ENCODE results near the gene ADAM11.
A peak's percentile ranks its signal among the peaks of the same experiment; 100 is the strongest.

The ADAM11 gene

DNA sequence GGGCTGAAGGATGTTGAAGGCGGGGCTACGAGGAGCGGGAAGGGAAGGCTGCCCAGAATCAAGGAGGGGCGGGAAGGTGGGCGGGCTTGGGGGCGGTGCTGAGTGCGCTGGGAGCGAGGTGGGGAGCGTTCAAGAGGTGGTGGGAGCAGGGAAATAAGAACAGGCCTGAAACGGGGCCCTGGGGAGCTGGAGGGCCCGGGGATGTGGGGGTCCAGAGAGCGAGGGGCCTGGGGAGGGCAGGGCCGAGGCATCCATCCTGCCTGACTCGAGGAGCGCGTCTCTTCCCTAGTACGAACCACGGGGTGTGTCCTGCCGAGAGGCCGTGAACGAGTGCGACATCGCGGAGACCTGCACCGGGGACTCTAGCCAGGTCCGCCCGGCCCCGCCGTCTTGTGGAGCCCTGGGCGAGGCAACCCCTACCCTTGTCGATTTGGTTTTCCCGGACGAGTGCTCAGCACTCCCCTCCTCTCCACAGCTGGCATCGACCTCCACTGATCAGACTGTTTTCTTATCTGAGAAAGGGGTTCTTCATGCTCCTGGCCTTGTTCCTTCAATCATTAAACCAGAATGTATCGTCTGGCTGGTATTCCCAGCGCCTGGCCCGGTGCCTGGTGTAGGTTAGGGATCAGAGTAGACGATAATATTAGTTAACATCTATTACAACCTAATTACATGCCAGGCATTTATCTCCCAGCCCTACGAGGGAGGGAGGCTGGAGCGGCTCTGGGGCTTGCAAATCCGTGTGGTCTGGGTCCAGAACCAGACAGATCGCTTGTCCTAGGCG lies 17.2 kb downstream of the ADAM11 start:
- no peak for DNase-seq (ENCODE audit: low spot score)
- peaks cover 7% of the 10 kb centered on the region for H3K27me3 Mint-ChIP-seq (ENCODE audit: low read depth)
- no peaks in the 10 kb centered on the region for H3K9me3 Mint-ChIP-seq
- H3K36me3 Mint-ChIP-seq (ENCODE audit: low read depth), result no peaks in the 10 kb centered on the region
- H3K4me1 Mint-ChIP-seq (ENCODE audit: low read depth), result peaks cover 7% of the 10 kb centered on the region
- peak overlapping the region; percentile 52 for H3K27ac Mint-ChIP-seq
- H3K4me3 Mint-ChIP-seq, result peak overlapping the region; percentile 85

DNA sequence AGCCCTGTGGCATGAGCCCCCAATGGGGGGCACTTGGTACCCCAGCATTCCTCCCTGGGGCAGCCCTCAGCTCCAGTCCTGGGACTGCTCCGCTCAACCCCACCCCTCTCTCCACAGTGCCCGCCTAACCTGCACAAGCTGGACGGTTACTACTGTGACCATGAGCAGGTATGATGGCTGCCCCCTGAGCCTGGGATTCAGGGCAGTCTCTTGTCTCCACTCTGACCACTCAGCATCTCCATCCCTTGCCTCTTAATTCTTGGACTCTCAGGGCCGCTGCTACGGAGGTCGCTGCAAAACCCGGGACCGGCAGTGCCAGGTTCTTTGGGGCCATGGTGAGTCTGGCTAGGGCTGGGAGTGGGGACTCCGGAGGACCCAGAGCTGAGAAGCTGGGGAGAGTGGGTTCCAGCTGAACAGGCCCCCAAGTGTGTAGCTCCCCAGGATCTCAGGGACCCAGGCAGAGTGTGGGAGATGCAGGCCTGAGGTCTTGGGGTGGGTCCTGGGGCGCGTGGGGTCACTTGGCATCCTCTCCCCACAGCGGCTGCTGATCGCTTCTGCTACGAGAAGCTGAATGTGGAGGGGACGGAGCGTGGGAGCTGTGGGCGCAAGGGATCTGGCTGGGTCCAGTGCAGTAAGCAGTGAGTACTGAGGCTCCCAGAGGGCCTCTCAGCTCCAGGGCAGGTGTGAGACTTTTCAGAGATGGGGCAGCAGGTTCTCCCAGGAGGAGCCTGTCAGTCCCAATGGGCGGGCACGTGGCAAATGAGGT lies 18.0 kb downstream of the ADAM11 start:
- H3K4me3 Mint-ChIP-seq, result peak overlapping the region; percentile 49
- H3K27ac Mint-ChIP-seq, result no peak overlapping the region
- no peaks in the 10 kb centered on the region for H3K36me3 Mint-ChIP-seq (ENCODE audit: low read depth)
- H3K9me3 Mint-ChIP-seq, result no peaks in the 10 kb centered on the region
- peaks cover 7% of the 10 kb centered on the region for H3K4me1 Mint-ChIP-seq (ENCODE audit: low read depth)
- DNase-seq (ENCODE audit: low spot score), result no peak
- H3K27me3 Mint-ChIP-seq (ENCODE audit: low read depth), result peaks cover 7% of the 10 kb centered on the region

DNA sequence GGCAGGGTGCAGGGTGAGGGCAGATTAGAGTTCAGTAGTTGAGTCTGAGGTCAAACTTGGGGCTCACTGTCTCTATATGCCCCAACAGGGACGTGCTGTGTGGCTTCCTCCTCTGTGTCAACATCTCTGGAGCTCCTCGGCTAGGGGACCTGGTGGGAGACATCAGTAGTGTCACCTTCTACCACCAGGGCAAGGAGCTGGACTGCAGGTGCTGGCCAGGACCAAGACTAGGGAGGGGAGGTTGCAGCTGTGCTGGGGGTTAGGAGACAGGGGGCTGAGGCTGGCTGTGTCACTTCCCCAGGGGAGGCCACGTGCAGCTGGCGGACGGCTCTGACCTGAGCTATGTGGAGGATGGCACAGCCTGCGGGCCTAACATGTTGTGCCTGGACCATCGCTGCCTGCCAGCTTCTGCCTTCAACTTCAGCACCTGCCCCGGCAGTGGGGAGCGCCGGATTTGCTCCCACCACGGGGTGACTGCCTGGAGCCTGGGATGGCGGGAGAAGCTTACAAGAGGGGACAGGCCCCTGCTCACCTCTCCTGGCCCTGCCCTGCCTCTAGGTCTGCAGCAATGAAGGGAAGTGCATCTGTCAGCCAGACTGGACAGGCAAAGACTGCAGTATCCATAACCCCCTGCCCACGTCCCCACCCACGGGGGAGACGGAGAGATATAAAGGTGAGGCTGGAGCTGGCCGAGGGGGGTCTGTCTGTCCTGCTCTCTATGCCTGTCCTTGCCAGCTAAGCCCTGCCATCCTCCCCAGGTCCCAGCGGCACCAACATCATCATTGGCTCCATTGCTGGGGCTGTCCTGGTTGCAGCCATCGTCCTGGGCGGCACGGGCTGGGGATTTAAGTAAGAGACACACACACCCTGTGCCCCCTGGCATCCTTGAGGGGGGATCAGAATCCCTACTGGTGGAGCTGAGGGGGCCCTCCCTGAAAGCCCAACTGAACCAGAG lies 18.9 kb downstream of the ADAM11 start:
- Mint-ChIP-seq H3K27me3 (ENCODE audit: low read depth) (peaks cover 7% of the 10 kb centered on the region), H3K27ac (no peak overlapping the region), H3K4me3 (peak overlapping the region; percentile 30), H3K4me1 (ENCODE audit: low read depth) (peaks cover 7% of the 10 kb centered on the region), H3K36me3 (ENCODE audit: low read depth) (no peaks in the 10 kb centered on the region), H3K9me3 (no peaks in the 10 kb centered on the region)
- no peak for DNase-seq (ENCODE audit: low spot score)

DNA sequence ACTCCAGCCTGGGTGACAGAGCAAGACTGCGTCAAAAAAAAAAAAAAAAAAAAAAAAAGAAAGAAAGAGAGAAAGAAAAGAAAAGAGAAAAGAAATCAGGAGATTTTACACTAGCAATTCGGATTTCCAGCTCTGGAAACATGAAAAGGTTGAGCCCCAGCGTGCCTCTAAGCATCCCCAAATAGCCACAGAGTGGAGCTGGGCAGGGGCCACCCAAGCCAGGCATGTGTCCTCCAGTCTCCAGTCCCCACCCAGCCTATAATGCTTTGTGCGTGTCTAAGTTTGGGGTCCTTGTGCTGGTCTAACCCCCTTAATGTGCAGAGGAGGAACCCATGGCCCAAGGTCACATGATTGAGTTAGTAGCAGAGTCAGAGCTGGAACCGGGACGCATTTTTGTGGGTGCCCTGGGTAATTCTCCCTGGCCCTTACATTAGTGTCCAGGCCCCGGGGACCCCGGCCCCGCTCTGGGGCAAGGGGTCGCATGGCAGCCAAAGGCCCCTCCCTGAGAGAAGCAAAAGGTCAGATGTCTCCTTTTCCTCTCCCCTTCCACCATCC lies 19.9 kb downstream of the ADAM11 start:
- H3K9me3 Mint-ChIP-seq, result no peaks in the 10 kb centered on the region
- peak overlapping the region; percentile 8 for H3K27ac Mint-ChIP-seq
- no peak for DNase-seq (ENCODE audit: low spot score)
- H3K4me1 Mint-ChIP-seq (ENCODE audit: low read depth), result peaks cover 7% of the 10 kb centered on the region
- H3K27me3 Mint-ChIP-seq (ENCODE audit: low read depth), result peaks cover 7% of the 10 kb centered on the region
- H3K36me3 Mint-ChIP-seq (ENCODE audit: low read depth), result no peaks in the 10 kb centered on the region
- H3K4me3 Mint-ChIP-seq, result peak overlapping the region; percentile 66

DNA sequence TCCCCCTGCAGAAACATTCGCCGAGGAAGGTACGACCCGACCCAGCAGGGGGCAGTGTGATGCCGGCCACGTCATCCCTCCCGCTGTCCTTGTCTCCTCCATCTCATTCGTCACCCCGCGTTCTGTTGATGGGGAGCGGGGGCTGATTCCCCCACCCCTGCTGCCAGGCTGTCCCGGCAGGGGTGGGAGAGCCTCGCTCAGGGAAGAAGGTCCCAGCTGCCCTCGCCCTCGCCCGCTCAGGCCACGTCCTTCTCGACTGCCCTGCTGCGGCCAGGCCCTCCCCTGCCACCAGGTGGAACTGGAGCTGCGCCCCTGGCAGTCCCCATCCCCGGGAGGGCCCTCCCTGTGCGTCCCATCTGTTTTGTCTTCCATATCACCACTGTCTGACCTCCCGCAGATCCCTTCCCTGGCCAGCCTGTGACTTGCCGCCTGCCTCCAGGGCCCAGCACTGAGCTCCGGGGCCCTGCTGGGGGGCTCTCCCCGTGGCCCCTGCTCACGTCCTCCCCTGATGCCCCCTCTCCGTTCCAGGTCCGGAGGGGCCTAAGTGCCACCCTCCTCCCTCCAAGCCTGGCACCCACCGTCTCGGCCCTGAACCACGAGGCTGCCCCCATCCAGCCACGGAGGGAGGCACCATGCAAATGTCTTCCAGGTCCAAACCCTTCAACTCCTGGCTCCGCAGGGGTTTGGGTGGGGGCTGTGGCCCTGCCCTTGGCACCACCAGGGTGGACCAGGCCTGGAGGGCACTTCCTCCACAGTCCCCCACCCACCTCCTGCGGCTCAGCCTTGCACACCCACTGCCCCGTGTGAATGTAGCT lies 20.6 kb downstream of the ADAM11 start:
- H3K4me3 Mint-ChIP-seq, result peak overlapping the region; percentile 66
- peaks cover 7% of the 10 kb centered on the region for H3K27me3 Mint-ChIP-seq (ENCODE audit: low read depth)
- no peaks in the 10 kb centered on the region for H3K9me3 Mint-ChIP-seq
- peak overlapping the region; percentile 8 for H3K27ac Mint-ChIP-seq
- H3K36me3 Mint-ChIP-seq (ENCODE audit: low read depth), result no peaks in the 10 kb centered on the region
- H3K4me1 Mint-ChIP-seq (ENCODE audit: low read depth), result peaks cover 7% of the 10 kb centered on the region
- DNase-seq (ENCODE audit: low spot score), result peak; percentile 78

DNA sequence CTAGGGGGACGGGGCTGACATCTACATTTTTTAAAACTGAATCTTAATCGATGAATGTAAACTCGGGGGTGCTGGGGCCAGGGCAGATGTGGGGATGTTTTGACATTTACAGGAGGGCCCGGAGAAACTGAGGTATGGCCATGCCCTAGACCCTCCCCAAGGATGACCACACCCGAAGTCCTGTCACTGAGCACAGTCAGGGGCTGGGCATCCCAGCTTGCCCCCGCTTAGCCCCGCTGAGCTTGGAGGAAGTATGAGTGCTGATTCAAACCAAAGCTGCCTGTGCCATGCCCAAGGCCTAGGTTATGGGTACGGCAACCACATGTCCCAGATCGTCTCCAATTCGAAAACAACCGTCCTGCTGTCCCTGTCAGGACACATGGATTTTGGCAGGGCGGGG lies 21.4 kb downstream of the ADAM11 start:
- peaks cover 4% of the 10 kb centered on the region for H3K4me1 Mint-ChIP-seq (ENCODE audit: low read depth)
- H3K27me3 Mint-ChIP-seq (ENCODE audit: low read depth), result peaks cover 9% of the 10 kb centered on the region
- no peaks in the 10 kb centered on the region for H3K36me3 Mint-ChIP-seq (ENCODE audit: low read depth)
- DNase-seq (ENCODE audit: low spot score), result no peak
- no peaks in the 10 kb centered on the region for H3K9me3 Mint-ChIP-seq
- H3K4me3 Mint-ChIP-seq, result no peak overlapping the region
- H3K27ac Mint-ChIP-seq, result no peak overlapping the region

DNA sequence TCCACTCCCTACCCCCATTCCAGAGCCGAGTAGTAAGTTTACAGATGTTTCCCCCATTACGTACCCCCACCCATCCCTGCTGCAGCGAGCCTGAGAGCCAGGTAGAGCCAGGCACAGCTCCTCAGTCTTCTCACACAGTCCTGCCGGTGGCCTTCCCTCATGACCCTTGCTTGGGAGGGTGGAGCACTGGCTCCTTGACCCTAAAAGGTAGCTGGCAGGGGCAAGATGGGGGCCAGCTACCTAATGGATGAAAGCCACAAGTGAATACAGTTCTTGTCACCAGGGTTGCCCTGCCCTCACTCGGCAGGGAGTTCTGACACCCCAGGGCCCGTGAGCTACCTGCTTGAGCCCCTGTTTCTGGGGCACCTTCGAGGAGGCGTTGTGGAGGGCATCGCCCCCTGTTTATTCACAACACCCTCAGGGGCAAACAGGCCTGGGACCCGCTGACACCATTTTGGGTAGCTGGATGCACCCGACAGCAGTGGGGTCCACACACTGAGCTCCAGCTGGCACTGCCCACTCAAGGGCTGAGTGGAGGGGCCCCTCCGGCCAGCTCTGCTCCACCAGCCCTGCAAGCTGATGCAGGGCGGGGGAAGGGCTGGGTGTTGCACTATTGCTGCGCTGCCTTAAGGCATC lies 22.2 kb downstream of the ADAM11 start:
- H3K27ac Mint-ChIP-seq, result no peak overlapping the region
- DNase-seq (ENCODE audit: low spot score), result no peak
- H3K4me3 Mint-ChIP-seq, result no peak overlapping the region
- peaks cover 10% of the 10 kb centered on the region for H3K27me3 Mint-ChIP-seq (ENCODE audit: low read depth)
- H3K4me1 Mint-ChIP-seq (ENCODE audit: low read depth), result peaks cover 3% of the 10 kb centered on the region
- no peaks in the 10 kb centered on the region for H3K9me3 Mint-ChIP-seq
- no peaks in the 10 kb centered on the region for H3K36me3 Mint-ChIP-seq (ENCODE audit: low read depth)

DNA sequence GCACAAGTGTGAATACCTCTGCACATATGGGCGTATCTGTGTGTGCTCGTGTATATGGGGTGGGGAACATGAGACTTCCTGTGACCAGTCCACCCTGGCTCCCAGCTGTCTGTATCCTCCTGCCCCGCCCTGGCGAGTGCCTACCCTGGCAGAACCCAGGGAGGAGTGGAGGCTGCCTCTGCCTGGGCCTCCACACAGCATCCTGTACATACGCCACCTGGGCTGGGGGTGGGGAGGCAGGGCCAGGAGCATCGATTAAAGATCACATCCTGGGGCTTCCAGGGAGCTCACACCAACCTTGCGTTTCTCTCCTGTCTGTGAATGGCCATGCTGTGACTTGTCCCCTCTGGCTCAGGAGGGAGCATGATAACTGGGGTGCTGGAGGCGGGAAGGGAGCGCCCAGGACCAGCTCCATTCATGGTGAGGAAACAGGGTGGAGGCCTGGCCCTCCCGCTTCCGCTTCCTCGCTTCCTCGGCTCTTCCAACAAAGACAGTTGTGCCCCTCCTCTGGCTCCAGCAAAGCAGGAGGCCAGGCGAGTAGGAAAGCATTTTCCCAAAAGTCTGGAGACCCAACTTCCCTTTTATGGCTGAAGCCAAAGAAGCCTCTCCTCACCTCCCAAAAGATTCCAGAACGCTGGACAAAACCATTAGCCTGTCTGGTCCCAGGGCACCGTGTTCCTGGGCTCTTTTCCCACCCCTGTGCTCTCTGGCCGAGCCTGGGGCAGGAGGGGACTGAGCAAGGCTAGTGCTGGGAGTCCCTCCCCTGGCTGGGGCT lies 22.9 kb downstream of the ADAM11 start:
- no peak for DNase-seq (ENCODE audit: low spot score)
- Mint-ChIP-seq H3K36me3 (ENCODE audit: low read depth) (no peaks in the 10 kb centered on the region), H3K9me3 (no peaks in the 10 kb centered on the region), H3K4me3 (no peak overlapping the region), H3K27me3 (ENCODE audit: low read depth) (peaks cover 10% of the 10 kb centered on the region), H3K27ac (no peak overlapping the region), H3K4me1 (ENCODE audit: low read depth) (no peaks in the 10 kb centered on the region)

DNA sequence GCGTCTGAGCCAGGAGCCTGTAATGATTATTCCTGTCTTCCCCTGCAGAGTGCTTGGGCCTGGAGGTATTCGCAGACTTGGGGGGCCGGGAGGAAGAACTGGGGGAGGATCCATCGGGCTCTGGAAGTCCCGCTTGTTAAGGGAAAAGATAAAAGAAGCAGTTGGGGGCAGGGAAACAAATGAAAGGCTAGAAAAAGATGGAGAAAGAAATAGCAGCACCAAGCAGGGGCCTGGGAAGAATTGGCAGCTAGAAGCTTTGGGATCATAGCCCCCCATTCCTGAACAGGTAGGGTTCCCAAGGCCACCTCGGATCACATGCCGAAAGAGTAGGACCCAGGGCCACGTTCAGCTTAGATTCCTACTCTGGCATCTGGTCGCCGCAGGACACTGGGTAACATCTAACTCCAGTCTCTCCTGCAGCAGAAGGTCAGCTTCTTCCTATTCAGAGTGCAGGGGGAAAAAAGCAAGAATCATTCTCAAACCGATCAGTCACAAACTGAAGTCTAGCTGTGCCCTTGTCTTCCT lies 23.6 kb downstream of the ADAM11 start:
- no peaks in the 10 kb centered on the region for H3K36me3 Mint-ChIP-seq (ENCODE audit: low read depth)
- H3K4me1 Mint-ChIP-seq (ENCODE audit: low read depth), result no peaks in the 10 kb centered on the region
- H3K4me3 Mint-ChIP-seq, result no peak overlapping the region
- no peak for DNase-seq (ENCODE audit: low spot score)
- H3K9me3 Mint-ChIP-seq, result no peaks in the 10 kb centered on the region
- H3K27me3 Mint-ChIP-seq (ENCODE audit: low read depth), result peaks cover 7% of the 10 kb centered on the region
- no peak overlapping the region for H3K27ac Mint-ChIP-seq

DNA sequence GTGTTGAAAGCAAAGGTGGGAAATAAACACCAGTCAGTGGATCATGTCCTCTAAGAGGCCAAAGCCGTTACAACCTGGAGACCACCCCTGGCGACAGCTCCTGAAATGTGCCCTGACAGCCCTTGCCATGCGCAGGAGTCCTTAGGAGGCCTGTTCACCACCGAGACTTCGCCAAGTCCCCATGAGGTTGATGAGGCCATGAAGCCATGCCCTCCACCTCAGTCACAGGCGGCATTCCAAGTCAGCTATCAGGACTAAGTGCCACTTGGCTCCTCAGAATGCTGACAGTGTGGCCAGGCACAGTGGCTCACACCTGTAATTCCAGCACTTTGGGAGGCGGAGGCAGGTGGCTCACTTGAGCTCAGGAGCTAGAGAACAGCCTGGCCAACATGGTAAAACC lies 27.1 kb downstream of the ADAM11 start:
- Mint-ChIP-seq H3K27me3 (ENCODE audit: low read depth) (peaks cover 5% of the 10 kb centered on the region), H3K9me3 (no peaks in the 10 kb centered on the region), H3K4me3 (no peak overlapping the region), H3K4me1 (ENCODE audit: low read depth) (no peaks in the 10 kb centered on the region), H3K27ac (no peak overlapping the region), H3K36me3 (ENCODE audit: low read depth) (no peaks in the 10 kb centered on the region)
- DNase-seq (ENCODE audit: low spot score), result no peak

DNA sequence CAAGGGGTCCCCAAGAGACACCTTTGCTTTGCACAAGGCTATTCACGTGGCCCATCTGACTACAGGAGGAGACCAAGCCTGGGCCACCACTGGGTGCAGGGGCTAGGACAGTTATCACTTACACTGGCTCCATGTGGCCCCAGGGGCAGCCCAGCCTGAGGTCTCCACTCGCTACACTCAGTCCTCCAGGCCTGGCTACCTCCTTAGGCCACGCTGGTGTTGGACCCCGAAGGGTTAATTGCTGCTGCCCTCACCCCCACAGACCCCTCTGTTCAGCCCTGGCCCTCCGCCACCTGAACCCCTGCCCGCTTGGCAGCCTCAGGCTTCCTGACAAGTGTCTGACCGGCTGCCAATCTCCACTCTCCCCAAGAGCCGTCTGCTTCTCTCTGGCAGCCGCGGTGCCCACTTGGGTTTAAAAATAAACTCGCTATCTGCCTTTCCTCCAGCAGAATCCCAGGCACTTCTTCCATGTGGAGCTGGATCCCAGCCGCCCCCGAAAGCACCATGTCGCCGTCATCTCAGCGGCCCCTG lies 27.8 kb downstream of the ADAM11 start:
- Mint-ChIP-seq H3K4me3 (no peak overlapping the region), H3K27me3 (ENCODE audit: low read depth) (peaks cover 5% of the 10 kb centered on the region), H3K36me3 (ENCODE audit: low read depth) (no peaks in the 10 kb centered on the region), H3K27ac (no peak overlapping the region), H3K4me1 (ENCODE audit: low read depth) (no peaks in the 10 kb centered on the region), H3K9me3 (no peaks in the 10 kb centered on the region)
- no peak for DNase-seq (ENCODE audit: low spot score)
